NCI-H1694 (cell line): ENCODE data around the gene NEURL4.
"Not testable (repeated sequence)": the region's sequence is repeated elsewhere in the genome, so short reads cannot be mapped to it uniquely, and the experiment has no call there.

ENCODE experiments used
- DNase-seq: peaks from one replicate; lab custom pipeline; 2025; lab: John Stamatoyannopoulos, UW

Gene NEURL4

GRCh38 chr17:7328840-7329373 lies at the start of gene NEURL4:
TSS of gene NEURL4 (minus strand) at chr17:7329335. CDS start at chr17:7329312, 23 bp downstream.
- no peak for DNase-seq

- no peak for DNase-seq
Observed at GRCh38 chr17:7374353-7374752, 45.2 kb upstream of the NEURL4 start.

- no peak for DNase-seq
Observed at GRCh38 chr17:7370853-7371252, 41.7 kb upstream of the NEURL4 start.

GRCh38 chr17:7369825-7370224 lies 40.7 kb upstream of the NEURL4 start:
- no peak for DNase-seq

GRCh38 chr17:7368599-7368994 lies 39.5 kb upstream of the NEURL4 start:
- not testable (repeated sequence) for DNase-seq

GRCh38 chr17:7367918-7368598 lies 38.9 kb upstream of the NEURL4 start:
- DNase-seq = no peak

- DNase-seq = no peak
Observed at GRCh38 chr17:7367083-7367482, 37.9 kb upstream of the NEURL4 start.

- not testable (repeated sequence) for DNase-seq
Observed at GRCh38 chr17:7365963-7366362, 36.8 kb upstream of the NEURL4 start.

GRCh38 chr17:7363311-7363710 lies 34.2 kb upstream of the NEURL4 start:
- DNase-seq = no peak

- DNase-seq = no peak
Observed at GRCh38 chr17:7361906-7362305, 32.8 kb upstream of the NEURL4 start.

- DNase-seq = no peak
Observed at GRCh38 chr17:7357381-7357780, 28.2 kb upstream of the NEURL4 start.

GRCh38 chr17:7356756-7357155 lies 27.6 kb upstream of the NEURL4 start:
- no peak for DNase-seq

GRCh38 chr17:7356072-7356549 lies 27.0 kb upstream of the NEURL4 start:
- DNase-seq = peak; percentile 73

- no peak for DNase-seq
Observed at GRCh38 chr17:7355573-7355972, 26.4 kb upstream of the NEURL4 start.

- DNase-seq = peak; percentile 57
Observed at GRCh38 chr17:7355053-7355452, 25.9 kb upstream of the NEURL4 start, which contains the start of gene TMEM95. TSS of gene TMEM95 (plus strand) at chr17:7355156. CDS start at chr17:7355205, 49 bp downstream.

GRCh38 chr17:7354262-7354843 lies 25.2 kb upstream of the NEURL4 start:
- peak; percentile 11 for DNase-seq

GRCh38 chr17:7352910-7353635 lies 23.9 kb upstream of the NEURL4 start:
- DNase-seq = no peak

GRCh38 chr17:7352503-7352889 lies 23.4 kb upstream of the NEURL4 start:
- DNase-seq = no peak

- DNase-seq = no peak
Observed at GRCh38 chr17:7351665-7352502, 22.7 kb upstream of the NEURL4 start, which contains the start of gene KCTD11. TSS of gene KCTD11 (plus strand) at chr17:7352162.

GRCh38 chr17:7348478-7349242 lies 19.5 kb upstream of the NEURL4 start:
- DNase-seq = no peak
